Retinal pigment epithelial cell (primary cell): Measurements from ENCODE around the gene DPP3.
A peak's percentile ranks its signal among the peaks of the same experiment; 100 is the strongest.
"Not testable (repeated sequence)": the region's sequence is repeated elsewhere in the genome, so short reads cannot be mapped to it uniquely, and the experiment has no call there.

Experiments
- DNase-seq: peaks from one replicate; pipeline ENCODE4 v3.0.0-alpha.2; 2010; ENCODE audit warnings: low read depth
- H3K4me3 ChIP-seq: 2 replicates; pipeline ENCODE4 v1.5.1; 2011; ENCODE audit warnings: mild to moderate bottlenecking, low read length, control low read depth, moderate library complexity
- TF ChIP-seq, protein P1 (sequence below): conservative IDR thresholded peaks from 2 replicates; pipeline ENCODE4 v1.5.1; 2011; ENCODE audit warnings: low read depth, low read length, control low read depth, inconsistent platforms

DPP3 gene

GRCh38 chr11:66457826-66458225, 22.4 kb upstream of the DPP3 start:
- TF ChIP-seq, protein P1, sequence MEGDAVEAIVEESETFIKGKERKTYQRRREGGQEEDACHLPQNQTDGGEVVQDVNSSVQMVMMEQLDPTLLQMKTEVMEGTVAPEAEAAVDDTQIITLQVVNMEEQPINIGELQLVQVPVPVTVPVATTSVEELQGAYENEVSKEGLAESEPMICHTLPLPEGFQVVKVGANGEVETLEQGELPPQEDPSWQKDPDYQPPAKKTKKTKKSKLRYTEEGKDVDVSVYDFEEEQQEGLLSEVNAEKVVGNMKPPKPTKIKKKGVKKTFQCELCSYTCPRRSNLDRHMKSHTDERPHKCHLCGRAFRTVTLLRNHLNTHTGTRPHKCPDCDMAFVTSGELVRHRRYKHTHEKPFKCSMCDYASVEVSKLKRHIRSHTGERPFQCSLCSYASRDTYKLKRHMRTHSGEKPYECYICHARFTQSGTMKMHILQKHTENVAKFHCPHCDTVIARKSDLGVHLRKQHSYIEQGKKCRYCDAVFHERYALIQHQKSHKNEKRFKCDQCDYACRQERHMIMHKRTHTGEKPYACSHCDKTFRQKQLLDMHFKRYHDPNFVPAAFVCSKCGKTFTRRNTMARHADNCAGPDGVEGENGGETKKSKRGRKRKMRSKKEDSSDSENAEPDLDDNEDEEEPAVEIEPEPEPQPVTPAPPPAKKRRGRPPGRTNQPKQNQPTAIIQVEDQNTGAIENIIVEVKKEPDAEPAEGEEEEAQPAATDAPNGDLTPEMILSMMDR: no peak
- no peak overlapping the region for H3K4me3 ChIP-seq
- no peak for DNase-seq

DNA sequence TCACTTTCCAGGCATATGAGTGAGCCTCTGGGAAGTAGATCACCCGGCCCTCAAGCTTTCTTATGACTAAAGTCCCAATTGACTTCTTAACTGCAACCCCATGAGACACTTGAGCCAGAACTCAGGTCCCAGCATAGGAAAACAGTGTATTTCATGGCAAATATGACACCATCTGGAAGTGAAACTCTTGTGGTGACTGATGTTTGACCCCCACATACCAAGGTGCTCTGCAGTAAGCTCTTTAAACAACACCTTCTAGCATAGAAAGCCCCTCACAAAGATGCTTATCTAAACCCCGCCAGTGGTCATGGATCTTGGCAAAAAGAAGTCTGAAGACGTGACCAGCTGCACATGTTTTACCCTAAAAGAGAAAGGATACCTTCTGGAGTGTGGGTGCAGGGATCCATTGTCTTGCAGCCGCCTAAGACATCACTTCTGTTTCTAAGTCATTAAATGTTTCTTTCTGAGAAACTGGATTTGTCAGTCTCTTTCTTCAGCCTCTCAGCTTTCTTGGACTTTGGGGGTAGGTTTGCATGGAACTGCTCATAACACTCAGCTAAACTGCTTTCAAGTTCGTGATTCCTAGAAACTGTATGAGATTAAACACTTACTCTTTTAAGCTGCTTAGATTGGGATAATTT, 21.0 kb upstream of the DPP3 start:
- DNase-seq: no peak
- TF ChIP-seq, protein P1: no peak

DNA sequence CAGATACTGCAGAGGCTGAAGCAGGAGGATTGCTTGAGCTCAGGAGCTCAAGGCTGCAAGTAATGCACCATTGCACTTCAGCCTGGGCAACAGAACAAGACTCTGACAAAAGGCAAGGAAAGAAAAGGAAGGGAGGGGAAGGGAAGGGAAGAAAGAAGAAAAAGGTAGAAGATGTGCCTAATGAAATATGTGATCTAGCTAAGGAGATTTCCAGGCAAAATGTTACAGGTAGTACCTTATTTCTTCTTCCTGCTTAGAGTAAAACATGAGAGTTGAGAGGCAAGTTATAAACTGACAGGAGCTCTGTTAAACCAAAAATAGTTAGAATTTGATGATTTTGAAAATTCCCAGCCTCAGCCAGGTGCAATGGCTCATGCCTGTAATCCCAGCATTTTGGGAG, 18.2 kb upstream of the DPP3 start:
- no peak for DNase-seq
- H3K4me3 ChIP-seq: no peak overlapping the region
- TF ChIP-seq, protein P1: no peak

More for the DNA sequence above, 21.0 kb upstream of the DPP3 start:
- no peak overlapping the region for H3K4me3 ChIP-seq

DNA sequence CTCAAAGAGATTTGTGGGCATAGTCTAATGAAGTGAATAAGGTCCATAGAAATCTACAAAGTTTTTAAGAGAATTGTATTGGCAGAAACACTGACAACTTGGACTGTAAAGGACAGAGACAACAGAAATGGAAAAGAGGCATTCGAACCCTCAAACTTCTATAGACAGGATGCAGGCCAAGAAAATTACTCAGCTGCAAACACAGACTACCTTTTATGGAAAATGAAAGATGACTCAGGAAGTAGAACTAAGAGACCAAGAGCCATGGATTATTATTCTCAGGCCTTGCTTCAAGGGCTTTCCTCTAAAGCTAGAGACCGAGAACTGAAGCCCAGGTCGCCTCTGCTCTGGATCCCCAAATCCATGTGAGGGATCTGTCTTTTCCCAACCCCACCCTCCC, 17.3 kb upstream of the DPP3 start:
- no peak for DNase-seq
- H3K4me3 ChIP-seq: no peak overlapping the region
- TF ChIP-seq, protein P1: no peak

DNA sequence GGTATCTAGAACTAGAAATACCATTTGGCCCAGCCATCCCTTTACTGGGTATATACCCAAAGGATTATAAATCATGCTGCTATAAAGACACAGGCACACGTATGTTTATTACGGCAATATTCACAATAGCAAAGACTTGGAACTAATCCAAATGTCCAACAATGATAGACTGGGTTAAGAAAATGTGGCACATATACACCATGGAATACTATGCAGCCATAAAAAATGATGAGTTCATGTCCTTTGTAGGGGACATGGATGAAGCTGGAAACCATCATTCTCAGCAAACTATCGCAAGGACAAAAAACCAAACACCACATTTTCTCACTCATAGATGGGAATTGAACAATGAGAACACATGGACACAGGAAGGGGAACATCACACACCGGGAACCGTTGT, 16.1 kb upstream of the DPP3 start:
- not testable (repeated sequence) for DNase-seq, H3K4me3 ChIP-seq

DNA sequence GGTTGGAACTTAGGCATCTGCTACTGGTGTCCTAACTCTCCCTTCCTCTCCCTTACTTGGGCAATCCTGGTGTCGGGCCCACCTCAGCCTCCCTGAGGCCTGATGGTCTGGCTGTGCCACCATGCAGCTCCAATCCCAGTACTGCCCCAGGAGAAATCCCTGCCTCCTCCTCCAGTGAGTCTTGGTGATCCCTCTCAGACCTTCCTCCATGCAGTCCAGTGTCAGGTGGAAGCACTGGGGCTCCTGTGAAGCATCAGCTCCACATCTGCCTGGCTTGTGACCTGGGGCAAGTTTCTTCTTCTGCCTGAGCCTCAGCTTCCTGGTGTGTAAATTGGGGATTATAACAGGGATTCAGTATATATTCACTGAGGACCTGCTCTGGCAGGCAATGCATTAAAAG, 15.3 kb upstream of the DPP3 start:
- no peak for DNase-seq
- no peak overlapping the region for H3K4me3 ChIP-seq
- TF ChIP-seq, protein P1: no peak

GRCh38 chr11:66465373-66466224, 14.6 kb upstream of the DPP3 start:
- H3K4me3 ChIP-seq: peak overlapping the region; percentile 70
- TF ChIP-seq, protein P1: no peak
- DNase-seq: no peak
